ENCODE data around the gene NMD3. TPM values are rescaled to one million over a fixed set of nuclear protein-coding genes. Genes with fewer than 3 reads are reported as not detected.

The NMD3 gene
- total and polyA plus RNA-seq, 5 experiments from 2014 or later, result 38.1 to 41.5 (median 40.1) TPM

DNA sequence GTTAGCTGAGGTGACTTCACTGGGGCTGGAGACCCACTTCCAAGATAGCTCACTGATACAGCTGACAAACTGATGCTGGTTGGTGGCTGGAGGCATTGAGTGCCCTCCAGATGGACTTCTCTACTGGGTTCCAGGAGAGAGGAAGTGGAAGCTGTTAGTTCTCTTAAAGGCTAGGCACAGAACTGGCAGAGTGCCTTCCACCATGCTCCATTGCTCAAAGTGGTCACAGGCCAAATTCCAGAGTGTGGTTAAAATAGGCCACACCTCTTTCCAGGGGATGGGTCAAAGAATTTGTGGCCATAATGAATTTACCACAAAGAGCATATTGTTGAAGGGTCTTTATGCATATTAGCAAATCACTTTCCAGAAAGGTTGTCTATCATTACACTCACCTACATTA lies 74.2 kb downstream of the NMD3 start:
- DNase-seq, result no peak

DNA sequence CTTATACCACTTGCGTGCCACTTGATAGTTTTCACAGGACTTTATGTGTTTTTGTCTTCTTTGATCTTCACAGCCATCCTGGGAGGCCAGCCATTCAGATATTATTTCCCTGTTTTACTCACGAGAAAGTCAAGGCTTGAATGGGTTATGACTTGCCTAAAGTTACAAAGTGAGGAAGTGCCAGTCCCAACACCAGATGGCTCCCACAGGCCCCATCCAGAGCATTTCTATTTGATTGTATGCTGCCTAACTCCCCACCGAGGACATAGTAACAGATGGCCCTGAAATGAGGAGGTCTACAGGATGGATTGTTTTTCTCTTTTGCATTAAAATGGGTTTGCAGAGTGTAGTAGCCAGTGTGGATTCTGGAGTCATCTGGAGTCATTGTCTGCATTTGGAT lies 75.7 kb downstream of the NMD3 start:
- H3K9me3 Mint-ChIP-seq, result peaks cover 12 to 44% (median 21%) of the 10 kb centered on the region in 9 donors
- POLR2A ChIA-PET, result no interaction called here
- H3K27me3 Mint-ChIP-seq, result peaks cover 0 to 11% (median 4%) of the 10 kb centered on the region in 5 donors
- DNase-seq (no peak), ATAC-seq (no peak)
- H3K27ac Mint-ChIP-seq, result no peak overlapping the region
- H3K4me3 Mint-ChIP-seq, result no peak overlapping the region
- peaks cover 0 to 33% (median 20%) of the 10 kb centered on the region in 3 donors for H3K36me3 Mint-ChIP-seq
- no peaks in the 10 kb centered on the region for H3K4me1 Mint-ChIP-seq

More for the DNA sequence above, 74.2 kb downstream of the NMD3 start:
- peaks cover 0 to 28% (median 20%) of the 10 kb centered on the region in 3 donors for H3K36me3 Mint-ChIP-seq
- no peak overlapping the region for H3K27ac Mint-ChIP-seq
- POLR2A ChIA-PET, result no interaction called here
- ATAC-seq, result no peak
- no peak overlapping the region for H3K4me3 Mint-ChIP-seq
- no peaks in the 10 kb centered on the region for H3K4me1 Mint-ChIP-seq
- peaks cover 0 to 14% (median 1%) of the 10 kb centered on the region in 5 donors for H3K27me3 Mint-ChIP-seq
- H3K9me3 Mint-ChIP-seq, result peaks cover 12 to 38% (median 21%) of the 10 kb centered on the region in 9 donors

Other genes with a start within 250 kb of the NMD3 start
- gene B3GALNT1, start 116.0 kb upstream of the NMD3 start, total RNA-seq, result 1 to 10 TPM; 2.3 to 3.7 TPM
- gene B3GALNT1, start 116.0 kb upstream of the NMD3 start, polyA plus RNA-seq, result 1 to 10 TPM in 2 of 3 donors, under 1 TPM in 1; 0.17 to 2.7 (median 2.5) TPM
- not detected for gene SPTSSB, start 150.2 kb downstream of the NMD3 start, total RNA-seq
- gene SPTSSB, start 150.2 kb downstream of the NMD3 start, polyA plus RNA-seq, result under 1 TPM in 2 of 3 donors, not detected in 1; 0.16 to 0.21 TPM

Data from naive thymus-derived CD8-positive, alpha-beta T cell (primary cell).